GM08714 (cell line): Measurements from ENCODE around the gene NEK3.
"Not testable (repeated sequence)": the region's sequence is repeated elsewhere in the genome, so short reads cannot be mapped to it uniquely, and the experiment has no call there.

Experiments used
- H3K4me3 ChIP-seq: fragments of 200-500 bp; sonication (Bioruptor generic); 2 replicates; pipeline ENCODE4 v1.5.1; 2014; ENCODE audit warnings: mild to moderate bottlenecking, low read length, inconsistent platforms
- ZNF274 ChIP-seq: IDR thresholded peaks from 2 replicates; pipeline ENCODE4 v1.6.1; 2012; ENCODE audit warnings: mild to moderate bottlenecking, low read depth, low read length

Gene NEK3

GRCh38 chr13:52179925-52180324 is 20.5 kb upstream of the NEK3 start:
- TF ChIP-seq ZNF274, result no peak
- H3K4me3 ChIP-seq, result no peak overlapping the region

DNA sequence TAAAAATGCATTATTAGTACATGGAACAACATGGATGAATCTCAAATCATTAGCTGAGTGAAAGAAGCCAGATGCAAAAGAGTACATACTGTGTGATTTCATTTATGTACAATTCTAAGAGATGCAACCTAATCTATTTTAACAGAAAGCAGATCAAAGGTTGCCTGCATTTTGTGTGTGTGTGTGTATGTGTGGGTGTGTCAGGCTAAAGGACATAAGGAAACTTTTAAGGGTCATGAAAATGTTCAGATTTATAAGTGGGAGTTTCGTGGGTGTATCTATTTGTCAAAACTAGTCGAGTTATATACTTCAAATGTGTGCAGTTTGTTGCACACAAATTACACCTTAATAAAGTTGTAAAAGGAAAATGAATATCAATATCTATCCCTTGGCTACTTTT is 17.9 kb upstream of the NEK3 start:
- H3K4me3 ChIP-seq, result no peak overlapping the region
- TF ChIP-seq ZNF274, result no peak

GRCh38 chr13:52173970-52174369 is 14.6 kb upstream of the NEK3 start:
- H3K4me3 ChIP-seq, result not testable (repeated sequence)

DNA sequence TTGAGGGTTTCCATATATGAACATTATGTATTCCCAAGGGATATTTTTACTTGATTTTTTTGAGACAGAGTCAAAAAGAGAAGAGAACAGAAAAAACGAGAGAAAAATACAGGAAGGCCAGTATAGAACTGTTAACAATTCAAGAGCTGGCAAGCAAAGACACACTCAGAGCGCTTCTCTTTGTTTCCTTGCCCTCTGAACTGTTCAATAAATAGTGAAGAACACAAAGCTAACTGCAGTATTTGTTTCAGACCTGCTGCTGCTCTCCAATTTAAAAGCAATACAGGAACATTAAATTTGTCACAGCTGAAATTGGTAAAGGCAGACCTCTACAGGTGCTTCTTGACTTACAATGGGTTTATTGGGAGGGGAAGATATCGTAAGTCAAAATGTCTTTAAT is 14.0 kb upstream of the NEK3 start:
- no peak overlapping the region for H3K4me3 ChIP-seq
- TF ChIP-seq ZNF274, result no peak

GRCh38 chr13:52171686-52172085 is 12.3 kb upstream of the NEK3 start:
- H3K4me3 ChIP-seq, result not testable (repeated sequence)

- not testable (repeated sequence) for H3K4me3 ChIP-seq
Observed at GRCh38 chr13:52170828-52171391, 11.5 kb upstream of the NEK3 start.

GRCh38 chr13:52169839-52170238 is 10.4 kb upstream of the NEK3 start:
- TF ChIP-seq ZNF274, result no peak
- no peak overlapping the region for H3K4me3 ChIP-seq

DNA sequence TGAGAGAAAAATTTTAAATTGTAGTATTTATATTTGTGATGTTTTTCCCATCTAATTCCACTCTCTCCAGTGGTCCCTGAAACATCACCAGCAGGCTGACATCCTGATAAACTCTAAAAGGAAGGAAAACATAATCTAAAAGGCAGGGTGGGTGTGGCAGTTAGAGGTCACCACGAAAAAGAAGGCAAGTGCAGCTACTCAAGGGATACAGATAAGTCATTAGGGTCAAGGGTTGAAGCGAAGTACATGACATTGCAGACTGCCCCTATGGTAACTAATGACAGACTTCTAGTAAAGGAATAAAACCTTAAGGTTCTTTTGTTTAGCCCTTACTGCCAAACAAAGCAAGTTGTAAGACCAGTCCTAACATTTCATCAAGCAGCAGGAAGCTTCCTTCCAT is 6.0 kb upstream of the NEK3 start:
- TF ChIP-seq ZNF274, result no peak
- no peak overlapping the region for H3K4me3 ChIP-seq

DNA sequence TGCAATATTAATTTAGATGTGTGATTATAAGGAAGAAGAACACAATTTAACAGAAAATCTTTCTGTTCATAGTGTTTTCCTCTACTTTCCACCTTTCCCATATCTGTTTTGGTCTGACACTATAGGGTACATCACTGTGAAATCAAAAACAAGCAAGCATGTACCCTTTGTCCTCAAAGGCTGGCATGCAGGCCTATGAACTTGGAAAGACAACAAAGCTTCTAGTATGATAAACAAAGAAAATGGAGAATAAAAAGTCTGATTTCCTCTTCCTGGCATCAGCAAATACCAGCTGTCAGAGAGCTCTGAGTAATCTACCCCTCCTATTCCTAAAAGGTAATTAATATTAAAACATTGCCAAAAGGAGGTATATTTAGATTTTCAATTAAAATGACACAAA is 5.6 kb upstream of the NEK3 start:
- TF ChIP-seq ZNF274, result no peak
- no peak overlapping the region for H3K4me3 ChIP-seq

- H3K4me3 ChIP-seq, result not testable (repeated sequence)
Observed at GRCh38 chr13:52163878-52164277, 4.5 kb upstream of the NEK3 start.

DNA sequence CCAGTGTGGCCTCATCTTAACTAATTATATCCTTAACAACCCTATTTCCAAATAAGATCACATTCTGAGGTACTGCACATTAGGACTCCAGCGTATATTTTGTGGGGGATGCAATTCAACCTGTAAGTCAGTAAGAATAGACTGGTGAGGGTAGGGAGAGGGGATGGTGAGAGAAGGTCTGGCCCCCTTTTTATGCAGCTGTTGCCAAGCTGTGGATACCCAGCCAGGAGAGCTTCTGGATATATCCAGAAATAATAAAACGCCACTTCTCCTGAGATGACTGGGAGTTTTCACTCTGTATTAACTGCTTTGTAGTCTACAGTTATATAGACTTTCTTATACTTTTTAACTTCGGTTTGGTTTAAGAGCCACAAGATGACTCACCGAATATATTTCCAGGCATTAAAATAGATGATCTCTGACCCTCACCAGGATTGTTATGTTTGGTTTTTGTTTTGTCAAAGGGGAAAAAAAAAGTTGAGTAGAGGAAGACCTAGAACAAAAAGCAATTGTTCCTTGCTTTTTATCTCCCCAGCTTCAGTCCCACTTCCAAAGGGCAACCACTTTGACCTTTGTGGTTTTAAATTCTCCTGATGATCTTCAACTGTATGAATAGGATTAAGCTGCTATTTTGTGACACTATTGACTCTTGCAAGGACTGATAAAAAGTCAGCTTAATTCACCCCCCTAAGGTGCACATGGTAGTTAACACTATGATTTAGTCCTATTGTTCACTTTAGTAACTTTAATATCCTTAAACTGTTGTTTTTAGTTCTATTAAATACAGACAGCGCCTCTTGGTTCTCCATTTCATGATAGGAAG is 3.1 kb upstream of the NEK3 start:
- H3K4me3 ChIP-seq, result no peak overlapping the region
- TF ChIP-seq ZNF274, result no peak

DNA sequence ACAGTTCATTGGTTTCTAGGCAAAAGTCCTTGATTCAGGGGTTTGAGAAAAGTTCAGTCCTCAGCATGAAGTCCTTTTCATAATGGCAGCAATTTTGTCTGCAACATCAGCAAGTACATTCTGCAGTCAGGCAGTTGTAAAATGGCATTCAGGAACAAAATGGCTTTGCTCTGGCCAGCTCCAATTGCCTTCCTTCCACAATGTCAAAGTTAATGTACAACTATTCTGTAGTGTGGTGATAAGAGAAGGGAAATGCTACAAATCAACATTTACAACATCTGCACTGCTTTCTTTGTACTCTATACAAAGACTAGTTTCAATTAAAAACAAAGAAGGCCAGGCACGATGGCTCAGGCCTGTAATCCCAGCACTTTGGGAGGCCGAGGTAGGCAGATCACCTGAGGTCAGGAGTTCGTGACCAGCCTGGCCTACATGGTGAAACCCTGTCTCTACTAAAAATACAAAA is 1.8 kb upstream of the NEK3 start:
- TF ChIP-seq ZNF274, result no peak
- no peak overlapping the region for H3K4me3 ChIP-seq

GRCh38 chr13:52160506-52160905 is 1.1 kb upstream of the NEK3 start:
- no peak for TF ChIP-seq ZNF274

DNA sequence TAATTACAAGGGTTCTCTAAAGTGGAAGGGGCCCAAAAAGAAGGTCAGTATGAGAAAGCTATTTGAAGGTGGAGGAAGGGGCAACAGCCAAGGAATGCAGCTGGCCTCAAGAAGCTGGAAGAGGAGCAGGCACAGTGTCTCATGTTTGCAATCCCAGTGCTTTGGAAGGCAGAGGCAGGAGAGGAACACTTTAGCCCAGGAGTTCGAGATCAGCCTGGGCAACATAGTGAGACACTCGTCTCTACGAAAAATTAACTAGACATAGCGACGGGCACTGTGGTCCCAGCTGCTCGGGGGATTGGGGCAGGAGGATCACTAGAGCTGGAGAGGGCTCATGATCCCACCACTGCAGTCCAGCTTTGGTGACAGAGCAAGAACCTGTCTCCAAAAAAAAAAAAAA is 656 bp upstream of the NEK3 start:
- H3K4me3 ChIP-seq, result no peak overlapping the region
- TF ChIP-seq ZNF274, result no peak

More at GRCh38 chr13:52160506-52160905, 1.1 kb upstream of the NEK3 start:
- no peak overlapping the region for H3K4me3 ChIP-seq

DNA sequence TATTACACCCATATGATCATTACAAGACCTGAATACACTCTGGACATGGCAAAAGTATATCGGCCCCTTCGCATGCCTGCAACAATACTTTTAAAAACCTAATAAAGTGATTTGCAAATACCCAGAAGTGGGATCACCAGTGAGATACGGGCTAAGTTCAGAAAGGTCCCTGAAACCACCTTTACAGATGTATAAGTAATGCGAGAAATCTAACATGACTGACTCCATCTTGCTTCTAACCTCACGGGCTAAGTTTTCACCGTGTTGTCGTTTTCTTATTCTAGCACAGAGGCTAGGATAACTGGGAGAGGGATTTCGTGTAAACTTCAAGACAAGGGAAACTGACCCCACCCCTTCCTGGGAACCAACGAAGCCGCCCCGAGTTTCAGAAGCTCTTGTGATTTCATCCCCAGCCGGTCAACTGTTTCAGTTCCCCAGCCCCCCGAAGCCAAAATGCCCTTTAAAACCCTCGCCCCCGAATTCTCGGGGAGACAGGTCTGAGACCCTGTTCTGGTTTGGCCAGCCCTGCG is 703 bp downstream of the NEK3 start:
- no peak for TF ChIP-seq ZNF274
- H3K4me3 ChIP-seq, result peak overlapping the region; percentile 77
